Stimulated activated CD8-positive, alpha-beta memory T cell treated with anti-CD3 and anti-CD28 coated beads, Interleukin-15, amount 100 ng/mL, for 24 hours (primary cell): Measurements from ENCODE around the gene LMCD1.

Experiments
- DNase-seq: peaks from one replicate; pipeline ENCODE4 v3.0.0-alpha.2; 2020; ENCODE audit warnings: low read depth

LMCD1 gene

DNA sequence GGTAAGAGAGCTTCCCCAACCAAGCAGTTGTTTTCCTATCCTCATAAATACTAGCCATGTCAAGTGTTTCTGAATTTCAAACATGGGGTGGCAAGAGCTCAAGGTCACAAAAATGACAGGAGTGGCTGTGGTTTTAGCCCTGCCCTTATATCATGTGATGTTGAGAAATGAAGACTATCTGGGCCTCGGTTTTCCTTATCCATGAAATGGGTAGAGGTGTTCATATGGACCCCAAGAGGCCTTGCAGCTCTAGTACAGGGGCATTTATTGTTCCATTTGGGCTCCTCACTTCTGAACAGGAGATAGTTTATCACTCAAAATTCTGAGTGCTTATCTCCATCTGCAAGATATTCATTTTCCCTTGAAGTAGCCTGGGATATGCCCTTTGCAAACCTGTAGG, 35.8 kb downstream of the LMCD1 start:
- DNase-seq, result no peak

DNA sequence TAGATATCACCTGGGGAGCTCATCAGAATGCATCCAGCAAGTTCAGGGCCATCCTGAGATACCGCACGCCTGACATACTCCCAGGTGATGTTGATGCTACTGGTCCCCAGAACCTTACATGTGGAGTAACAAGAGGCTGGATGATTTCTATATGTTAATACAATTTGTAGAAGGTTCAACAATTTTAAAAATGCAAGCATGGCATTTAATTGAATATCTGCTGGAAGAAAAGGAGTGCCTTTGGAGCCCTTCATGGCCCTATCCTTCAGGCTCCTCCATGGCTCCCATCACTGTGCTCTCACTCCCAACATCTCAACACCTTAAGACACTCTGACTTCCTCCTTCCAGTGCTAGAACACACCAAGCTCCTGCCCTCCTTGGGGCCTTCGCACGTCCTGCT, 36.6 kb downstream of the LMCD1 start:
- no peak for DNase-seq

GRCh38 chr3:8538913-8539312, 37.3 kb downstream of the LMCD1 start:
- no peak for DNase-seq

GRCh38 chr3:8539419-8539818, 37.8 kb downstream of the LMCD1 start:
- no peak for DNase-seq

DNA sequence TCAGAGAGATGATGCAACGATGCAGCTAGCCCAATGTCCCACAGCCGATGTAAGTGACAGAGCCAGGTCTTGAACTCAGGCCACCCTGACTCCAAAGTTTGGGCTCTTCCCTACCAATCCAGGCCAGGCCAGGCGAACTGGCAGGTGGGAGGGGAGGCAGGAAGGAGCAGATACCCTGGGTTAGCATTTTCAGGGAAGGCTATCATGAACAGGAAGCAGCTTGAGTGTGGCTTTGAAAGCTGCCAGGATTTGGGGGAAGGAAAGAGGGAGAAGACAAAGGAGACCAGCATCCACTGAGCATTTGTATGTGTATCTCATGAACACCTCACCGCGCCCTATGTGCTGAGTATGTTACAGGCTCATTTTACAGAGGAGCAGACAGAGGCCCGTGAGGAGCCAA, 38.8 kb downstream of the LMCD1 start:
- DNase-seq, result no peak

DNA sequence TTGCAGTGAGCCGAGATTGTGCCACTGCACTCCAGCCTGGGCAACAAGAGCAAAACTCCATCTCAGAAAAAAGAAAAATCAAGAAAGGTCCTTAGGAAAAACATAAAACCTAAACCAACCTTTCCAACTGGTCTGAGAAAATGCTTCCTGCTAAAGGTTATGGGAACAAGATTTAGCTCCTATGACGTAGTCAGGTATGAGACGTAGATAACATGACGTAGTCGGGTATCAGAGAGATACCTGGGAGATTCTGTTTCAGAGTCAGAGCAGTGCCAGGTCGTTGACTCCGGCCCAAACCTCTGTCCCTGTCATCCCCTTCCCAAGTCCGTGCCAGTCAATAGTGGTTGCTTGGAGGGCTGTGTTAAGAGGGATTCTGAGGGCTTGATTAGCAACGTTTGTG, 39.9 kb downstream of the LMCD1 start:
- DNase-seq, result no peak

DNA sequence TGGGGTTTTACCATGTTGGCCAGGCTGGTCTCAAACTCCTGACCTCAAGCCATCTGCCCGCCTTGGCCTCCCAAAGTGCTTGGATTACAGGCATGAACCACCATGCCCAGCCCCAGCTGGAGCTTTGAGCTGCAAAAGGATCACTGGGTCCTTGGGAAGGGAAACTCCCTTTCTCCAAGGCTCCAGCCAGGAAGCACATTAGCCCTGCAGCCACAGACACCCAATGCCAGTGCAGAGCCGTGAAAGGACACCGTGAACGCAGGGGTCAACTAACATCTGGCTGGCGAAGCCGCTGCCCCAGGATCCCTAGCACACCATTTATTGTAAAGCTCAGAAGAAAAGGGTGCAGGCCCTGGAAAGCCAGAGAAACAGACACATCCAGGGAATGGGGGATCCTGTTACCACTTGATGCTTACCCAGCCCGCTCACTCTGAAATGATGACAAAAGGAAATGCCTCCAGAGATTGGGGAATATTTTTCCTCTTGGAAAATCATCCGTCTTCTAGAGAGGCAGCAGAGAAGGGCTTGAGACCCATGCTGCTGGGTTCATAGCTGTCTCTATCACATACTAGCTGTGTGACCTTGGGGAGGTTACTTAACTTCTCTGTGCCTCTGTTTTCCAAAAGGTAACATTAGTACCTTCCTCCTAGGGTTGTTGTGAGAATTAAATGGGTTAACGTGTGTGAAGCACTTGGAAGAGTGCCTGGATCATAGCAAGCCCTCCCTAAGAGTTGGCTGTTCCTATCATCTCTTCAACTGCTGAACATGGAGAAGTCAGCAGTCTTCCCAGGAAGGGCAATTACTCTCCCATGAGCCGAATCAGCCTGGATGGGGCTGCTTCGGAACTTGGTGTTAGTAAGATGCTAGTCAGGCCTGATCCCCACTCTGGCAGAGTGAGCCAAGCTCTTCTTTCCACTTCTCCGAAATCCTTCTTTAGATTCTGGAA, 40.8 kb downstream of the LMCD1 start:
- no peak for DNase-seq

- no peak for DNase-seq
These were observed 45.0 kb downstream of the LMCD1 start for GRCh38 chr3:8546609-8547008.

- DNase-seq, result no peak
These were observed 47.1 kb downstream of the LMCD1 start for GRCh38 chr3:8548502-8549275.

DNA sequence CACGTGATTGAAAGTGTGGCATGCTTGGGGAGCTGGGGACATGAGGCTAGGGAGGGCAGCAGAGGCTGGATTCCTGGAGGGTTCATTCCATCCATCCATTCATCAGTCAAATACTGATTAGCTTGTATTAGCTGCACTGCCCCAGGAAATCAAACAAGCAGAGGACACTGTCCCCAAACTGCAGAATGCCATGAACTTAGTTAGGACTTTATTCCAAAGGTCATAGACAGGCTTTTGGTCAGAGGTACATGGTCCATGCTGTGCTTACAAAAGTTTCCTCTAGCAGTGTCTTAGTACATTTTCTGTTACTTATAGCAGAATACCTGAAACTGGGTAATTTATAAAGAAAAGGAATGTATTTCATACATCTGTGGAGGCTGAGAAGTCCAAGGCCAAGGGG, 47.7 kb downstream of the LMCD1 start:
- no peak for DNase-seq

GRCh38 chr3:8550611-8551010, 49.0 kb downstream of the LMCD1 start:
- DNase-seq, result no peak

GRCh38 chr3:8552223-8552762, 50.7 kb downstream of the LMCD1 start:
- no peak for DNase-seq

GRCh38 chr3:8553405-8553804, 51.8 kb downstream of the LMCD1 start:
- DNase-seq, result no peak

DNA sequence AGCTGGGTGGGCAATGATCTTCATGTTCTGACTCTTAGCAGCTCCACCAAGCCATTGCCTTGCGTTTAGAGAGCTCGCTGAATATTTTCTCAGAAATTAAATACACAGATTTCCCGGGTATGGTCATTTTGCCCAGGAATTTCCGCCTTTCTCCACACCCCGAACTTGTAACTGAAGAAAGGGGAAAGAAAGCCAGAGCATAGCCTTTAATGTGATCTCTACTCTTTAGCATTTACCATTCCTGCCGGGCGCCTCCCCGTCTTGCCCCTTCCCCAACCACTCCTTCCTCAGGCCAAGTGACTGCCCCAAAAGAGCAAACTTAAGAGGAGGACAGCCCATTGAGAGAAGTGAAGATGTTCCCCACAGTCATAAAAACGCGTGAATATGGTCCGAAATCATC, 53.1 kb downstream of the LMCD1 start:
- DNase-seq, result no peak

- no peak for DNase-seq
These were observed 53.6 kb downstream of the LMCD1 start for GRCh38 chr3:8555113-8555661.

GRCh38 chr3:8555725-8556472, 54.3 kb downstream of the LMCD1 start:
- no peak for DNase-seq

- DNase-seq, result no peak
These were observed 54.8 kb downstream of the LMCD1 start for GRCh38 chr3:8556473-8556869.

GRCh38 chr3:8557298-8557697, 55.7 kb downstream of the LMCD1 start:
- no peak for DNase-seq

GRCh38 chr3:8558645-8559044, 57.0 kb downstream of the LMCD1 start:
- no peak for DNase-seq

- DNase-seq, result no peak
These were observed 57.7 kb downstream of the LMCD1 start for GRCh38 chr3:8559351-8559750.

DNA sequence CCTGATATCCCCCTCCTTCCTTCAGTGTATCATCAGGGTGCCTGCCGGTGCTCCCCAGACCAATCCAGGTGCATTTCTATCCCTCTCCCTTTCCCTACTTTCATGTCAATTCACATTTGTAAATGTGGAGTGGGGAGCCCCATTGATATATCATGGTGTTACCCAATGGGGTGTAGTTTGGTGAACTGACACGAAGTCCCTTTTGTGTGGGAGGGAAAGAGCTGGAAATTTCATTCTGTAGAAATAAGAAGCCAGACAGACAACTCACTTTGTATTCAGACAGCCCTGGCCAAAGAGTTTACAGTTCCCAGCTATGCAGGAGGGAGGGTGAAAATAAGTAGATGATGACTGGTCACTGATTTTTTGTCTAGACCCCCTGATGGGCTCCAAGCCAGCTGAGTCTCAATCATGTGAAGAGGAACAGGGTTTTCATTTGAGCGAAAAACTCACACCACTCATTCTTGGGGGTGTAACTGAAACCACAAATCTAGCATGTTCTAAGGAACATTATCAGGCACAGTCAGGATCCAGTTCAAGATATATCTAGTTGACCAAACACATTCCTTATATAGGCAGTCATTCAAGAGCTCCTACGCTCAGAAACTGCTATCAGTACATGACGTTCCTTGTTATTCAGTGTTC, 58.9 kb downstream of the LMCD1 start:
- DNase-seq, result no peak
